PC-3 (cell line): ENCODE data around the gene CD177. TPM values are rescaled to one million over a fixed set of nuclear protein-coding genes. Genes with fewer than 3 reads are reported as not detected.

Experiments used
- ATAC-seq: fragments of 200-7000 bp; cut with Tn5 transposase; 2 replicates; pipeline ENCODE4 v1.9.1; 2020; ENCODE audit warnings: mild to moderate bottlenecking, moderate library complexity
- BruUV-seq: library from RNA; stranded (reverse); fragments of 400-500 nt; replicated peaks from 2 replicates; lab custom pipeline; 2021; lab: Mats Ljungman, UMichigan
- CTCF ChIA-PET: fragments of 300-600 bp; sonication (Branson Sonifier 250); formaldehyde crosslinking; loops from one replicate; lab custom pipeline; 2022; ENCODE audit warnings: antibody characterized with exemption; lab: Charles Lee
- POLR2A ChIA-PET: fragments of 300-600 bp; sonication (Branson Sonifier 250); formaldehyde crosslinking; loops from one replicate; lab custom pipeline; 2022; ENCODE audit warnings: antibody characterized with exemption; ENCODE audit not compliant: unreplicated experiment; lab: Charles Lee
- DNase-seq: peaks from one replicate; pipeline ENCODE4 v3.0.0-alpha.2; 2015
- H2AFZ ChIP-seq: fragments of 300-600 bp; sonication (generic); 2 replicates; pipeline ENCODE4 v1.6.0; 2016; ENCODE audit warnings: antibody characterized with exemption, low read length
- H3F3A ChIP-seq: fragments of 300-600 bp; sonication (generic); one replicate; pipeline ENCODE4 v1.6.0; 2017; ENCODE audit warnings: antibody characterized with exemption, low read length, control low read depth, mild to moderate bottlenecking; ENCODE audit not compliant: unreplicated experiment
- H3K27ac ChIP-seq: fragments of 300-600 bp; sonication (generic); 2 replicates; pipeline ENCODE4 v1.5.1; 2016; ENCODE audit warnings: mild to moderate bottlenecking, low read length
- H3K27me3 ChIP-seq: fragments of 300-600 bp; sonication (generic); 2 replicates; pipeline ENCODE4 v1.6.1; 2016; ENCODE audit warnings: low read length, mixed read lengths
- H3K36me3 ChIP-seq: fragments of 300-600 bp; sonication (generic); 2 replicates; pipeline ENCODE4 v1.6.1; 2016; ENCODE audit warnings: low read depth, mixed run types, low read length, mixed read lengths
- H3K4me1 ChIP-seq: fragments of 300-600 bp; sonication (generic); 2 replicates; pipeline ENCODE4 v1.5.1; 2016; ENCODE audit warnings: low read length; ENCODE audit not compliant: insufficient read depth
- H3K4me2 ChIP-seq: fragments of 300-600 bp; sonication (generic); 2 replicates; pipeline ENCODE4 v1.6.0; 2016; ENCODE audit warnings: low read length
- H3K4me3 ChIP-seq: fragments of 300-600 bp; sonication (generic); 2 replicates; pipeline ENCODE4 v1.5.1; 2016; ENCODE audit warnings: mild to moderate bottlenecking, low read length, mixed read lengths
- H3K79me2 ChIP-seq: fragments of 300-600 bp; sonication (generic); 2 replicates; pipeline ENCODE4 v1.6.1; 2017; ENCODE audit warnings: low read length, mixed read lengths
- H3K9ac ChIP-seq: fragments of 300-600 bp; sonication (generic); 2 replicates; pipeline ENCODE4 v1.6.0; 2016; ENCODE audit warnings: mild to moderate bottlenecking, low read length
- H3K9me2 ChIP-seq: fragments of 300-600 bp; sonication (generic); replicated peaks from 2 replicates; pipeline ENCODE4 v1.6.1; 2016; ENCODE audit warnings: mixed run types, low read length, mixed read lengths
- H3K9me3 ChIP-seq: fragments of 300-600 bp; sonication (generic); 2 replicates; pipeline ENCODE4 v1.6.1; 2016; ENCODE audit warnings: low read length, mixed read lengths
- H4K20me1 ChIP-seq: fragments of 300-600 bp; sonication (generic); 2 replicates; pipeline ENCODE4 v1.6.1; 2016; ENCODE audit warnings: low read length, mixed read lengths
- EZH2 ChIP-seq: fragments of 300-600 bp; sonication (generic); IDR thresholded peaks from one replicate; pipeline ENCODE4 v1.6.1; 2017; ENCODE audit warnings: antibody characterized with exemption, mild to moderate bottlenecking, low read length; ENCODE audit not compliant: unreplicated experiment
- EZH2phosphoT487 ChIP-seq: fragments of 300-600 bp; sonication (generic); IDR thresholded peaks from 2 replicates; pipeline ENCODE4 v1.6.1; 2018; ENCODE audit warnings: mild to moderate bottlenecking, antibody characterized with exemption, low read length, borderline replicate concordance
- intact Hi-C: fragments of 100-400 bp; cut with micrococcal nuclease; formaldehyde crosslinking; loops from 2 replicates; pipeline ENCODE4 v1.9.0; 2023
- total RNA-seq: library from RNA; depleted of rRNA; stranded (reverse); fragments of >200 nt; gene quantifications from 2 replicates; pipeline ENCODE4 v1.2.3, GENCODE V29; 2014; rRNA removed
- TF ChIP-seq, protein P1 (sequence below): fragments of 300-600 bp; sonication (generic); conservative IDR thresholded peaks from 2 replicates; pipeline ENCODE4 v1.5.1; 2017; ENCODE audit warnings: antibody characterized with exemption, low read depth, mild to moderate bottlenecking, low read length

Gene CD177
- total RNA-seq, 1 experiment from 2014 or later: 0.55 TPM

DNA sequence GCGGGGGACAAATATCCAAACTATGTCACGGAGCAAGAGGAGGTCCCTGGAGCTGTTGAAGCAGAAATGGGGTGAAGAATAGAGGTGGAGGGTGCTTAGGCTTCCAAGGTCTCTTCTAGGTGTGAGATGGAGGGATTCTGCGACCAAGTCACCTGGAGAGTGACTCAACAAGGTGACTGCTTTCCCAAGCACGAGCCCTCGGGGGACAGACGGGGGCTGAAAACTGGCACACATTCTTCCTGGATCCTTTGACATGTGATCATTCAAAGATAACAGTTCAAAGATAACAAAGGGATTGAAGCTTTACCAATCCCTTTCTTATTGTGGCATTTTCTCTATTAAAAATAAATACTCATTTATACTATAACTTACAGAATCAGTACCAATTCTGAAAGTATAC lies 59.0 kb downstream of the CD177 start:
- ATAC-seq: no peak
- H3K36me3 ChIP-seq: no peaks in the 10 kb centered on the region
- no peaks in the 10 kb centered on the region for H4K20me1 ChIP-seq
- H3K4me1 ChIP-seq: no peaks in the 10 kb centered on the region
- no peaks in the 10 kb centered on the region for H3K9me2 ChIP-seq
- intact Hi-C loops: no loop called here
- CTCF ChIA-PET: no interaction called here
- H3F3A ChIP-seq: no peaks in the 10 kb centered on the region
- TF ChIP-seq EZH2phosphoT487: no peak
- TF ChIP-seq EZH2: no peak
- TF ChIP-seq, protein P1, sequence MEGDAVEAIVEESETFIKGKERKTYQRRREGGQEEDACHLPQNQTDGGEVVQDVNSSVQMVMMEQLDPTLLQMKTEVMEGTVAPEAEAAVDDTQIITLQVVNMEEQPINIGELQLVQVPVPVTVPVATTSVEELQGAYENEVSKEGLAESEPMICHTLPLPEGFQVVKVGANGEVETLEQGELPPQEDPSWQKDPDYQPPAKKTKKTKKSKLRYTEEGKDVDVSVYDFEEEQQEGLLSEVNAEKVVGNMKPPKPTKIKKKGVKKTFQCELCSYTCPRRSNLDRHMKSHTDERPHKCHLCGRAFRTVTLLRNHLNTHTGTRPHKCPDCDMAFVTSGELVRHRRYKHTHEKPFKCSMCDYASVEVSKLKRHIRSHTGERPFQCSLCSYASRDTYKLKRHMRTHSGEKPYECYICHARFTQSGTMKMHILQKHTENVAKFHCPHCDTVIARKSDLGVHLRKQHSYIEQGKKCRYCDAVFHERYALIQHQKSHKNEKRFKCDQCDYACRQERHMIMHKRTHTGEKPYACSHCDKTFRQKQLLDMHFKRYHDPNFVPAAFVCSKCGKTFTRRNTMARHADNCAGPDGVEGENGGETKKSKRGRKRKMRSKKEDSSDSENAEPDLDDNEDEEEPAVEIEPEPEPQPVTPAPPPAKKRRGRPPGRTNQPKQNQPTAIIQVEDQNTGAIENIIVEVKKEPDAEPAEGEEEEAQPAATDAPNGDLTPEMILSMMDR: no peak
- BruUV-seq: no TSS peak
- POLR2A ChIA-PET: no interaction called here
- no peaks in the 10 kb centered on the region for H3K9me3 ChIP-seq
- H3K79me2 ChIP-seq: no peaks in the 10 kb centered on the region
- no peak overlapping the region for H3K27ac ChIP-seq
- H3K4me3 ChIP-seq: no peak overlapping the region
- no peak overlapping the region for H3K9ac ChIP-seq
- DNase-seq: no peak
- no peak overlapping the region for H2AFZ ChIP-seq
- no peak overlapping the region for H3K4me2 ChIP-seq
- no peaks in the 10 kb centered on the region for H3K27me3 ChIP-seq

Other genes starting within 250 kb of the CD177 start
- not detected in 2 replicates for gene PSG5, start 167.2 kb upstream of the CD177 start, total RNA-seq
- not detected in 2 replicates for gene PSG4, start 148.0 kb upstream of the CD177 start, total RNA-seq
- gene PSG9, start 84.2 kb upstream of the CD177 start, total RNA-seq: not detected in 2 replicates
- gene TEX101, start 61.2 kb downstream of the CD177 start, total RNA-seq: not detected in 2 replicates
- gene LYPD3, start 111.9 kb downstream of the CD177 start, total RNA-seq: 16.4 and 16.8 TPM in 2 replicates
- 29.0 and 36.0 TPM in 2 replicates for gene PHLDB3, start 151.1 kb downstream of the CD177 start, total RNA-seq
- gene ETHE1, start 173.5 kb downstream of the CD177 start, total RNA-seq: 34.2 and 44.9 TPM in 2 replicates
- 0.98 TPM in 1 of 2 replicates, not detected in the other for gene ZNF575, start 179.5 kb downstream of the CD177 start, total RNA-seq
- gene XRCC1, start 221.8 kb downstream of the CD177 start, total RNA-seq: 23.4 and 43.1 TPM in 2 replicates
- 0.18 TPM in 1 of 2 replicates, not detected in the other for gene PINLYP, start 222.1 kb downstream of the CD177 start, total RNA-seq
- gene IRGQ, start 242.4 kb downstream of the CD177 start, total RNA-seq: 12.5 and 12.9 TPM in 2 replicates
- 10.9 and 14.7 TPM in 2 replicates for gene ZNF576, start 242.9 kb downstream of the CD177 start, total RNA-seq